Measurements from ENCODE around the gene BGN. TPM values are rescaled to one million over a fixed set of nuclear protein-coding genes. Genes with fewer than 3 reads are reported as not detected.

The BGN gene
- total RNA-seq, 1 donor from 2014 or later, result 205 TPM

- intact Hi-C loops (cut with DNase I), result no loop called here
Measured at GRCh38 chrX:153469811-153470410, 24.9 kb upstream of the BGN start.

GRCh38 chrX:153470411-153471363, 24.1 kb upstream of the BGN start, which contains the start of gene HAUS7:
Gene HAUS7 (minus strand): TSS chrX:153470576. CDS start chrX:153470557, 19 bp downstream.
- Histone ChIP-seq H3K4me1 (no peaks in the 10 kb centered on the region), H3K4me3 (peak within 1 kb of the TSS; percentile 63), H3K27ac (peak within 1 kb of the TSS; percentile 78), H3K9me3 (no peaks in the 10 kb centered on the region), H3K36me3 (no peaks in the 10 kb centered on the region), H3K27me3 (no peaks in the 10 kb centered on the region)
- intact Hi-C loops (cut with DNase I), result no loop called here
- peak; percentile 70 for TF ChIP-seq CTCF (IDR thresholded peaks at IDR 0.05)
- ATAC-seq (peak; percentile 96), DNase-seq (peak; percentile 93)

More at GRCh38 chrX:153469811-153470410, 24.9 kb upstream of the BGN start:
- no peaks in the 10 kb centered on the region for H3K9me3 ChIP-seq
- no peaks in the 10 kb centered on the region for H3K27me3 ChIP-seq
- DNase-seq (no peak), ATAC-seq (peak; percentile 37)
- peak overlapping the region; percentile 78 for H3K27ac ChIP-seq
- peak overlapping the region; percentile 63 for H3K4me3 ChIP-seq
- H3K4me1 ChIP-seq, result no peaks in the 10 kb centered on the region
- no peaks in the 10 kb centered on the region for H3K36me3 ChIP-seq
- TF ChIP-seq CTCF (IDR thresholded peaks at IDR 0.05), result peak; percentile 16

GRCh38 chrX:153471663-153472280, 23.0 kb upstream of the BGN start:
- no peaks in the 10 kb centered on the region for H3K9me3 ChIP-seq
- intact Hi-C loops (cut with DNase I), result no loop called here
- H3K27me3 ChIP-seq, result no peaks in the 10 kb centered on the region
- no peak for TF ChIP-seq CTCF (IDR thresholded peaks at IDR 0.05)
- H3K27ac ChIP-seq, result no peak overlapping the region
- ATAC-seq, result no peak
- H3K4me1 ChIP-seq, result no peaks in the 10 kb centered on the region
- no peak for DNase-seq
- H3K36me3 ChIP-seq, result no peaks in the 10 kb centered on the region
- H3K4me3 ChIP-seq, result no peak overlapping the region

- H3K27me3 ChIP-seq, result no peaks in the 10 kb centered on the region
- no peak overlapping the region for H3K4me3 ChIP-seq
- H3K27ac ChIP-seq, result no peak overlapping the region
- no peaks in the 10 kb centered on the region for H3K36me3 ChIP-seq
- intact Hi-C loops (cut with DNase I), result no loop called here
- H3K4me1 ChIP-seq, result no peaks in the 10 kb centered on the region
- no peak for DNase-seq
- H3K9me3 ChIP-seq, result no peaks in the 10 kb centered on the region
- no peak for ATAC-seq
- TF ChIP-seq CTCF (IDR thresholded peaks at IDR 0.05), result no peak
Measured at GRCh38 chrX:153473126-153473525, 21.7 kb upstream of the BGN start.

- H3K27ac ChIP-seq, result no peak overlapping the region
- intact Hi-C loops (cut with DNase I), result no loop called here
- no peaks in the 10 kb centered on the region for H3K4me1 ChIP-seq
- H3K9me3 ChIP-seq, result no peaks in the 10 kb centered on the region
- no peak for TF ChIP-seq CTCF (IDR thresholded peaks at IDR 0.05)
- ATAC-seq (no peak), DNase-seq (no peak)
- no peak overlapping the region for H3K4me3 ChIP-seq
- no peaks in the 10 kb centered on the region for H3K36me3 ChIP-seq
- H3K27me3 ChIP-seq, result no peaks in the 10 kb centered on the region
Measured at GRCh38 chrX:153474266-153474665, 20.5 kb upstream of the BGN start.
